CMK (cell line): ENCODE results near the gene MYLK.

ENCODE experiments used
- DNase-seq: peaks from one replicate; pipeline ENCODE4 v3.0.0-alpha.2; 2010; ENCODE audit warnings: low read depth

Gene MYLK

GRCh38 chr3:123590685-123591450 is 293.3 kb downstream of the MYLK start:
- DNase-seq: no peak

GRCh38 chr3:123587401-123587800 is 296.7 kb downstream of the MYLK start:
- DNase-seq: no peak

DNA sequence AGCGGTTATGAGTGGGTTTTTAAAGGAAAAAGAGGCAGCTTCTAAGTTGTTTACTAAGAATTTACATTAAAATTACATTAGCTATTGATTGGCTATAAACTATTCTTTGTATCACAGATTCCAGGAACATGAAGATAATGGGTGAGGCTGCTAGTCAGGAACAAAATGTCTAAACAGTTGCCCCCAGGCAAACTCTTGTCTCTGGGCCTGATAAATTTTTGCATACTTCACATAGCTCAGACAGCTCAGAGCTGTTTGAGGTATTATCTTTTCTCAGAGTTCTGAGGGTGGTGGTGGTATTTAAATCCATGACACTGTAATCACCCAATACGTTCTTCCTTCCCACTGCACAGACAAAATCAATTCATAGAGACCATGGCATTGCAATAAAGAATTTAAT is 297.2 kb downstream of the MYLK start:
- DNase-seq: no peak

GRCh38 chr3:123586131-123586530 is 298.0 kb downstream of the MYLK start:
- DNase-seq: no peak

DNA sequence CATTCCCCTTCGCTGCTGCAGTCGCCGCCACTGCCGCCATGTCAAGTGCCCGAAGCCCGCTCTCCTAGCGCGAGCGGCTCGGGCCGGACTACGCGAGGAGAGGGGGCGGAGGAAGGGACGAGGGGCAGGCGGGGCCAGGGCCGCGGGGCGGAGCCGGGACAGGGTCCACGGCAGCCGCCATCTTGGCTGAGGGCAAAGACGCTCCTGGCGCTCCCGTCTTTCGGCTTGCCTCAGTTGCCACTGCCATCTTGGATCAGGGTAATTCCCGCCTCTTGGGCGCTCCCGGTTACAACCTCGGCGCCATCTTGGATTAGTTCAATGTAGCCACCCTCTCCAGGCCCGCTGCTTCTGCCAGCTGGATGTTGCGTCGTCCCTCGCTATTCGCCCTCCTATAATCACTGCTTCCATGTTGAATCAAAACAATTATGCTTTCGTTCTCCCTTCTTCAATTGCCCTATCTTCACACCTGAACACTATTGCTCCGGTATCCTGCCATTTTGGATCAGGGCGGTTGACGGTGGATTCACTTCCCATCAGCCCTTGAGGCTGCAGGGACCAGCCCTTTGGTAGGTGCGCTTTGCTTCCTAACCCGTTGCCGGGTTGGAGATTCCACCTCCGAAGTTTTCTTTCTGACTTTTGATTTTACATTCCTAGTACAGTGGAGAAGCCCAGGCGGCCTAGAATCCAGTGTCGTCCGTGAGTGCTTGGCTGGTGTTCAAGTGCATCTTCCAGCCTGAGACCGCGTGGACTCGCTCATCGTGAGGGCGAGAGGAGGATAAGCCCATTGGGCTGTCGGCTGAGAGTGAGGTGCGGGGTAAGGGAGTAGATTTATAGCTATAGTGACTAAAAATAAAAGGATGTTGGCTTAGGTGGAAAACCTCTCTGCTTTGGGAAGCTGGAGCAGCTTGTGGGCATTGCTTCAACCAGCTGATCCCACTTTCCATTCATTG is 298.9 kb downstream of the MYLK start, which contains the start of gene HACD2:
Gene HACD2, minus strand, starts transcription at position 66 of the 950 bp plus-strand sequence. Its CDS starts 26 bp downstream, at position 40.
- DNase-seq: peak; percentile 76

- no peak for DNase-seq
Observed at GRCh38 chr3:123584284-123584987, 299.7 kb downstream of the MYLK start.

GRCh38 chr3:123583561-123583960 is 300.6 kb downstream of the MYLK start:
- no peak for DNase-seq

DNA sequence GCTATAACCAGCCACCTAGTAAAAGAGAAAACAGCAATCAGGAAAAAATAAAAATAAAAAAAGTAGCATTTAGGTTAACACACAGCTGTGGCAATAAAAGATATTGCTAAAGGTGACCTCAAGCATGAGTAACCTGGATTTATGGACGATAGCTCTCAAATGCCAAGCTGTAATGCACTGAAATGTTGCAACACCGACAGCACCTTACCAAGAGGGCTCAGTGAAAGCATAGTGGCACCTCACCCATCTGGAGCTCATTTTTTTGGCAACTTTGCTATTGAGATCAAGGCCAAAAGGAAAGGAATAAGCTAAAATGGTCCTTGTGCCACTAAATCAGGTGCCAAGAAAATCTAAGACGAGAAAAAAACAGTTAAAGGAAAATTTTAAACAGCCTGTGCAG is 301.8 kb downstream of the MYLK start:
- no peak for DNase-seq

- no peak for DNase-seq
Observed at GRCh38 chr3:123576122-123576521, 308.0 kb downstream of the MYLK start.

DNA sequence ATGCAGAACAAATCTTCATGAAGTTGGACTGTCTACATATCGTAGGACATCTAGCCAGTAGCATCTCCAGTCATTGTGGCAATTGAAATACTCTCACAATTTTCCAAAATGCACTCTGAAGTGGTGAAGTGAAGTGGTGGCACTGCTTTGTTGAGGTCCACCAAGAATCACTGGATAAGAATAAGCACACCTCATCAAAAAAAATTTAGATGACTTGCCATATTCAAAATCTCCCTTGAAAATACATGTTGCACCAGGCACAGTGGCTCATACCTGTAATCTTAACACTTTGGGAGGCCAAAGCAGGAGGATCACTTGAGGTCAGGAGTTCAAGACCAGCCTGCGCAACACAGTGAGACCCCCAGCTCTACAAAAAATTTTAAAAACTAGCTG is 312.2 kb downstream of the MYLK start:
- DNase-seq: no peak

DNA sequence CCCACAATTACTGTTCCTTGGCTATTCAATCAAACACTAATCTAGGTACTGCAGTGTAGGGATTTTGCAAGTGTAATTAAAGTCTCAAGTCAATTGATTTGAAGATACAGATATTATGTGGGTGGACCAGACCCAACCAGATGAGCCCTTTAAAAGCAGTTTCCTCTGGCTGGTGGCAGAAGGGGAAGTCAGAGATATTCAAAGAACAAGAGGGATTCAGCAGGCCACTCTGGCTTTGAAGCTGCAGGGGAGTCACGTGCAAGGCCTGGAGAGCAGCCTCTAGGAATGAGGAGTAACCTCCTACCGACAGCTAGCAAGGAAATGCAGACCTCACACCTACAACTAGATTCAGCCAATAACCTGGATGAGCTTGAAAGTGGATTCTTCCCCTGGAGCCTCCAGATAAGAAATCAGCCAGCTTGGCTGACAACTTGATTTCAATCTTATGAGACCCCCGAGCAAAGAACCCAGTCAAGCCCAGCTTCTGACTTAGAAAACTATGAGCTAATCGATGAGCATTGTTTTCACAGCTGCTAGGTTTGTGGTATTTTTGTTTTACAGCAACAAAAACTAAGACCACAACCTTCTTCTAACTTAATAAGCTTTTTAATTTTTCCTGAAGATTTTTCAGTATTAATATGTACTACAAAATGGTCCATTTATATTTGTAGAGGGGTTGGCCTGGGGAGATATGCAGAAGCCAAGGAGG is 312.7 kb downstream of the MYLK start:
- DNase-seq: no peak

- no peak for DNase-seq
Observed at GRCh38 chr3:123568875-123569274, 315.3 kb downstream of the MYLK start.

DNA sequence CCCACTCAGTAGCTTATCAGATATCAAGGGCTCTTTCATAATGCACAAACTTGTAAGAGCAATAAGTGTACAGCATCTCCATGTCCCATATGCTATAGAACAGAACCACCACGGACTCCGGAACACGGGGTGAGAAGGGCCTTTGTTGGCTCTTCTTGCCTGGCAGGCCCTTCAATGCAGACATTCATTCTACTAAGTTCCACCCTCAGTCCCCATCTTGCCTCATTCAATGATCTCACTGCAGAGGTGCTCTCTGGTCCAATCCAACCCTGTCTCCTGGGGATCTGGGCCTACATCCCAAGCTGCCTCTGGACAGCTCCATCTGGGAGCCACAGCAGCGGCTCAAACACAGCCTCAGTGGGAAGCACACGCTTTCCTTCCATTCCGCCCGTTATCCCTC is 316.1 kb downstream of the MYLK start:
- DNase-seq: no peak

GRCh38 chr3:123564056-123564455 is 320.1 kb downstream of the MYLK start:
- DNase-seq: no peak

DNA sequence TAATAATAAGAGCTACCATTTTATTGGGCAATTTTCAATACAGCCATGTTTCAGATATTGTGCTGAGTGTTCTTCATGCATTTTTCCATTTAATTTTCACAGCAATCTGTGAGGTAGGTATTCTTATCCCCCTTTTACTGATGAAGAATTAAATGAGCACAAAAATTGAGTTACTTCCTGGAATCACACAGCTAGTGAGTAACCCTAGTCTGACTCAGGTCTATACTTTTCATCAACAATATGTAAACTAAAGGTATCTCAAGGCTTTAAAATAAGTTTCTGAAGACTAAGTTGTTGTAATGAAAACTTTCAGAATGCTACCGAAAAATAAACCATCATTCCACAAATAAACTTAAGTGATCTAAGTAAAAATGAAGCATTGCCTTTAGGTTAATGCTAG is 321.6 kb downstream of the MYLK start:
- no peak for DNase-seq

GRCh38 chr3:123561188-123561587 is 322.9 kb downstream of the MYLK start:
- no peak for DNase-seq
